Measurements from ENCODE around the gene JADE1.

JADE1 gene

DNA sequence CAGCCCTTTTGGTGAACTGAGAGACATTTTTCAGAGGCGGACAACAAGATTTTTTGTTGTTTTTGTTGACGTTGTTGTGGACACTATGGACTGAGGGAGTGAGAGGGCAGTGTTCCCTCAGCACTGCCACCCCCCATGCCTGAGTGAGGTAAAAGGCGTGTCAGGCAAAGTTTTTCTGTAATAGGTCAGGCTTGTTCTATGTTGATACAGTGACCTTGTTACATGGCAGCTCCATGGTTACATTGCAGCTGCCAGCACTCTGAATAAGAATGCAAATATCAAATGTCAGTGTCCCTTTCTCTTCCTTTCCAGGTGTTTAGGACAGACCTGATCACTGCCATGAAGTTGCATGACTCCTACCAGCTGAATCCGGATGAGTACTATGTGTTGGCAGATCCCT, 36.6 kb downstream of the JADE1 start:
- DNase-seq: no peak

DNA sequence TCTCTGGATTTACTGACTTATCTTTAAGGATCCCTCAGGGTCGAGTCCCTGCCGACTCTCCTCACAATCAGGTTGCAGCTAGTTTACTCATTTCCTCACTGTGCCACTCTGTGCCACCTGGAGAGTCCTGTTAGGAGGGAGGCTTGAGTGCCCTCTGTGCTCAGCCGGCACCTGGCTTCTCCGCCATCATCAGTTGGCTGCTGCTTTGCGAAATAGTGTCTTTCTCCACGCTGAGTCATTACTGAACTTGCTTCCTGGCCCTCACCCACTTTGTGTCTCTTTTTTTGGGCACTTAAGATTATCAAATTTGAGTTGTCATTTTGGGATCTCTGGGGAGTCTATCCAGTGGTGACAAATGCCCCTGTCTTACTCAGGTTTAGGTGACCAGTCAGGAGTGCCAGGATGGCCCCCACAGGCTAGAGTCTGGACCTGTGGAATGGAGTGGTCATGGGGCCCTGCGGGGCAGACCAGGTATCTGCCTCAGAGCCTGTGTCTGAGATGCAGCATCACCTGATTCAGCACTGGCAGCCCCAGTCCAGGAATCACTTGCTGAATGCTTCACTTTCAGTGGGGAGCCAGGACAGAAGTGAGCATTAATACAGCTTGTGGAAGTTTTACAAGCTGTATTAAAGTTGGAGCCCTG, 37.7 kb downstream of the JADE1 start:
- no peak for DNase-seq

DNA sequence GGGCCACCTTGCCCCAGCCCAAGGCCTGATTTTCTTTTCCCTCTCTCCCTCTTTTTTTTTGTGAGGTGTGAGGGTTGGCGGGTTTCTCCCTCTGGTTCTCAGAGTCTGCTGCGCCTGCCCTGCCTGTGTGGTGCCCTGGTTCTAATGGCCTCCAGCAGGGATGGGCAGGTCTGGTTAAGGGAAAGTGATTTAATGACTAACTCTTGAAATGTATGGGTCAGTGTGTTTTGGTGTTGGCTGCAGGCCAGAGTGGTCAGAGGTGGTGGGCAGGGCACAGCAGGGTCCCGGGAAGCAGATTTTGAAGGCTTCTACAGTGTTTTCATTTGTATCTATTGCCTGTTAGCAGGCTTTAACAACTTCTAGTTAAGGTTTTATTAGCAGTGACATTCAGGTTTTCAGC, 39.0 kb downstream of the JADE1 start:
- no peak for DNase-seq

DNA sequence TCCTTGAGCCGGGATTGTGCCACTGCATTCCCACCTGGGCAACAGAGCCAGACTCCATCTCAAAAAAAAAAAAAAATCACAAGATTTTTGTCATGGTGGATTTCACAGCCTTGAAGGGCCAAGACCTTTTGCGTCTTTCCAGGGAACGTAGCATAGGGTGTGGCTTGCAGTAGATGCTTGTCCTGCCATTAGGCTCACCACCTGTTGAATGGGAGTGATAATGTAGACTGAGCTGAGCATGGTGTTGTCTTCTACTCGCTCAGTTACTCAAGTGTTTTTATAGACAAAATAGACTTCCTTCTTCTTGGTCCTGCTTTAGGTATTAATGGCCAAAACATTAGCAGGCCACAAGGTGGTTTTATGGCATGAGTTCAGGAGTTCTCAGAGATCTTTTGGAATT, 40.8 kb downstream of the JADE1 start:
- DNase-seq: no peak

DNA sequence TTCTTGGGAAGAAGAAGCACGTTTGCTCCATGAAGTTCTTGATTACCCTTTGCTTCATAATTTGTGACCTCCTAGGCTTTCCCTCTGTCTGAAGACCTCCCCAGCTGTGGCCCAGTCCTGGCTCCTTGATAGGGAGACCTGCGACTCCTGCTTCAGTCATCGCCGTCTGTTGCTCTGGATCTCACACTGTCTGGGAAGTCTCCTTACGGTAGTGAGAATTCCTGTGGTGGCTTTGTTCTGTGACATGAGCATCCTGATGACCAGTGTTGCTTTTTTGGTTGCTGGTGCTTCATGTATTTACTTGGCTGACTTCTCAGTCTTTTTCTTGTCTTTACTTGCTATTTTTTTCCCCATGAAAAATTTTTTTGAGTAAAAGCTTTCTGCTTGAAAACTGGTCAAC, 44.2 kb downstream of the JADE1 start:
- DNase-seq: no peak

DNA sequence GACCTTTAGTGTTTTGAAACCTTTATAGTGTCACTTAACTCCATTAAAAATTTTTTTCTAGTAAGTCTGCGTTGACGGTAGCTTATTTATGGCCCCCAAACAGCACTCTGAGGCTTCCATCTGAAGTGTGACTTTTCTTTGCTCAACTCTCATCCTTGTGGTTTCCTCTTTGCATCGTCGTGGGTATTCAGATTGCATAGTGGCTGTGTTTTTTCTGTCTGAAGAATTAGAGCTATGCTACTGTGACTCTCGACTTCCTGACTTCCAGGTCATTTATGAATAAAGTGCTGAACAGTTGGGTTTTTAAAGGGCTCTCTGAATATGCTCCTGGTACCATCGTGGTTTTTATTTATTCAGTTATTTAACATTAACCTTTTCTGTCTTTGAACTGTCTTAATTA, 44.9 kb downstream of the JADE1 start:
- DNase-seq: no peak

DNA sequence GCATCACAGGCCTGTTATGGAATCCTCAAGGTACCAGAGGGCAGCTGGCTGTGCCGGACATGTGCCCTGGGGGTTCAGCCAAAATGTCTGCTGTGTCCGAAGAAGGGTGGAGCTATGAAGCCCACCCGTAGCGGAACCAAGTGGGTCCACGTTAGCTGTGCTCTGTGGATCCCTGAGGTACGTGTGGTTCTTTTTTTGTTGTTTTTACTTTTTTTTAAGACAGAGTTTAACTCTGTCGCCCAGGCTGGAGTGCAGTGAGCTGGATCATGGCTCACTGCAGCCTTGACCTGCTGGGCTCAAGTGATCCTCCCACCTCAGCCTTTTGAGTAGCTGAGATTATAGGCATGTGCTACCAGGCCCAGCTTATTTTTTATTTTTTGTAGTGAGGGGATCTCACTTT, 46.1 kb downstream of the JADE1 start:
- no peak for DNase-seq

DNA sequence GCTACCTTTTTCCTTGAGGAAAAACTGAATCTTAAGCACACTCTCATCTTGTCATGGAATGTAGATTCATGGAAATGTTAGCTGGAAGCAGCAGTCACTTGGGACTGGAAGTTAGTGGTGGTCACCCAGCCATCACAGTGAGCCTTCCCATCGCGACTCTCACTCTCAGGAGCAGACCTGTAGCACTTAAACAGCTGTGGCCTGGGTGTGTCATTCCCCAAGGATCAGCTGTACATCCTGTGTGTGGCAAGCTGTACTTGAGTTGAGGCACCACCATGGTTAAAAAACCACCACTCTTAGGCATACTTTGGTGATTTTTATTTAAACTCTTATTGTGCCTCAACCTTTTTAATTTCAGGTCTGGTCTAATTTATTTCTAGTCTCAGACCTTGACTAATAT, 46.7 kb downstream of the JADE1 start:
- no peak for DNase-seq

DNA sequence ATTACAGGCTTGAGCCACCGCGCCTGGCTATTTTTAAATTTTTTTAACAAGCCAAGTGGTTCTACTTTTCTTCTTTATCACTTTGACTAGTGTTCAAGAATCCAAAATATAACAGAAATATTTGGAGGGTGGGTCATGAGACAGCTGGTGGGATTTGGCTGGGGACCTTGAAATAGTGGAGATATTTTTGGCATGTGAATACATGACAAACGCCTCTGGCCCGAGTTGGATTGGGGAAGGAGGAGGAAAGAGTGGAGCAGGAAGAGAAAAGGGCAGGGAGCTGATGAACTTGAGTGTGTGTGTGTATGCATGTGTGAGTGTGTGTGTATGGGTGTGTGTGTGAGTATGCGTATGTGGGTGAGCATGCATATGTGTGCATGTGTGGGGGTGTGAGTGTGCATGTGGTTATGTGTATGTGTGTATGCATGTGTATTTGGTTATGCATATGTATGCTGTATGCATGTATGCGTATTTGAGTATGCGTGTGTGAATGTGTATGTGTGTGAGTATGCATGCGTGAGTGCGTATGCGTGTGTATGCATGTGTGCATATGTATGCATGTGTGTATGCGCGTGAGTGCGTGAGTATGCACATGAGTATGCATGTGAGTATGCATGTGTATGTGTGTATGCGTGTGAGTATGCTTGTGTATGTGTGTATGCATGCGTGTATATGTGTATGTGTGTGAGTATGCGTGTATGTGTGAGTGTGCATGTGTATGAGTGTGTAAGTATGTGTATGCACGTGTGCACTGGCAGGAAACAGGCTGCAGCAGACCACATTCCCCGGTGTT, 49.6 kb downstream of the JADE1 start:
- no peak for DNase-seq

DNA sequence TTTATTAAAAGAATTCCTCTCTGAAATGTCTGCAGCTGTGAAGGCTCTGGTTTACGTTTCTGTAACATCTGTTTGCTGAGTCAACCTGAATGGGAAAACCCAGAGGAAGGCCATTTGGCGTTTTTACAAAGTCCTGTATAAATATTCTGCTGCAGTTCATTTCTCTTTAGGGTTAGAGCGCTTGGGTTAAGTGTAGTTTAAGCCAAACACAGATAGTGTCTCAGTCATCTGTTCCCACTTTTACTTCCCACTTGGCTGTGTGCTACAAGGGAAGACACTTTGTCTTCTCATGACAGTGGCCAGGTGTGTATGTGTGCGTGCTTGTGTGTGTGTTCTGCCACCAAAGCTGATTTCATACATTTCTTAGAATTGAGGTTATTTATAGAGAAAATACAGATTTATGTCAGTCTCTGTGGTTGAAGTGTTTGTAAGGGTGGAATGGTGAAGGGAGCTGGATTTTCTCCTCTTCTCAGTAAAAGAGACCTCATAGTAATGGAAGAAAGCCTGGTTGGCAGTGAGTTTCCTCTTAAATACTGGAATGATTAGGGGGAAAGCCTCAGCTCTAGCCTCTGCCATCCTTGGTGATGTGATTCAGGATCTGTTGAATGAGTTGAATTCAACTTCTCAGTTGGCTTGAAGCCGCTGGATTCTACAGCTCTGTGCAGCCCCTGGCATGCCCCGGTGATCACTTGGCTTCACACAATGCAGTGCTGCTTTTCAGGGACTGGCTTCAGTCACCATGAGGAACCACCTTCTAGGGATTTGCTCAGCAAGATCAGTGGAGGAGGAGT, 50.6 kb downstream of the JADE1 start:
- DNase-seq: no peak

DNA sequence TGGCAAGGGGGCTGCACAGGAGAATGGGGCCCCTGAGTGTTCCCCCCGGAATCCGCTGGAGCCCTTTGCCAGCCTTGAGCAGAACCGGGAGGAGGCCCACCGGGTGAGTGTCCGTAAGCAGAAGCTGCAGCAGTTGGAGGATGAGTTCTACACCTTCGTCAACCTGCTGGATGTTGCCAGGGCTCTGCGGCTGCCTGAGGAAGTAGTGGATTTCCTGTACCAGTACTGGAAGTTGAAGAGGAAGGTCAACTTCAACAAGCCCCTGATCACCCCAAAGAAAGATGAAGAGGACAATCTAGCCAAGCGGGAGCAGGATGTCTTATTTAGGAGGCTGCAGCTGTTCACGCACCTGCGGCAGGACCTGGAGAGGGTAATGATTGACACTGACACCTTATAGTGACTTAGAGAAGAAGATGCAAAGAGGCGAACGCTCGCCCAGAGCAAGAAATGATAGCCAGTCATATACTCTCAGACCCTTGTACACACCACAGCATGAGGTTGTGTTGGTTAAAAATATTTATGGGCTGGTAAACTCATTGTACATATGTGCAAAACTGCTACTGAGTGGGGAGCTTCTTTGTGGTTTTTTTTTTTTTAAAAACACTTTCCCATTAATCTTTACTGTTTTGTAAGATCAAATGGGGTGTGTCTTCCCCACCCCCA, 52.5 kb downstream of the JADE1 start:
- DNase-seq: no peak

DNA sequence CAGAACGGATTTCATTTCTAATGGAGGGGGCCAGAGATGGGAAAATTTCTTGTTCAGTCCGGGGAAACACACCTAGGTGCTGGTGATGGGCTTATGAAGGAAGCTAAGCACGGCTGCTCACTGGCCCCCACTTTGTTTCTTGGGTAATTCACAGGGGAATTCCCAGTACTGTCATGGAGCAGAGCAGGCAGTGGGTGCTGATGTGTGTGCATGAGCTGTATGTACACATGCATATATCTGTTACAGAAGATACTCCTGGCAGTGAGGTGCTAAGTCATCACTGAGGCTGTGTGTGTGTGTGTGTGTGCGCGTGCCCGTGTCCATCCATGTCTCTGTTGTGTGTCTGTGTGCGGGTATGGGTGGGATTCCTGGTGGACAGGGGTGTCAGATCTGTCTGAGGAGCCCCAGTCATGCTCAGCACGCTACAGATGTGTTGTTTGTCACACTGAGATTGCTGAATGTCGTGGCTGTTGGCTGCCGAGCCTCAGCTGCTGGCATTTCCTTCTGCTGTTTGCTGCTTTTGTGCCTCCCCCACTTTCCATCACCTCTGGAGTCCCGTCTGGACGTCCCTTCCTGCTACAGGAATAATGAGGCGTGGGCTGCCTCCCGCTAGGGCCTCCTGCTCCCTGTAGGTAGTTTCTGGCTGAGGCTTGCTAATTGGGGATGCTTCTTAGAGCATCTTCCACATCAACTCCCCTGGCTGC, 53.3 kb downstream of the JADE1 start:
- DNase-seq: no peak

DNA sequence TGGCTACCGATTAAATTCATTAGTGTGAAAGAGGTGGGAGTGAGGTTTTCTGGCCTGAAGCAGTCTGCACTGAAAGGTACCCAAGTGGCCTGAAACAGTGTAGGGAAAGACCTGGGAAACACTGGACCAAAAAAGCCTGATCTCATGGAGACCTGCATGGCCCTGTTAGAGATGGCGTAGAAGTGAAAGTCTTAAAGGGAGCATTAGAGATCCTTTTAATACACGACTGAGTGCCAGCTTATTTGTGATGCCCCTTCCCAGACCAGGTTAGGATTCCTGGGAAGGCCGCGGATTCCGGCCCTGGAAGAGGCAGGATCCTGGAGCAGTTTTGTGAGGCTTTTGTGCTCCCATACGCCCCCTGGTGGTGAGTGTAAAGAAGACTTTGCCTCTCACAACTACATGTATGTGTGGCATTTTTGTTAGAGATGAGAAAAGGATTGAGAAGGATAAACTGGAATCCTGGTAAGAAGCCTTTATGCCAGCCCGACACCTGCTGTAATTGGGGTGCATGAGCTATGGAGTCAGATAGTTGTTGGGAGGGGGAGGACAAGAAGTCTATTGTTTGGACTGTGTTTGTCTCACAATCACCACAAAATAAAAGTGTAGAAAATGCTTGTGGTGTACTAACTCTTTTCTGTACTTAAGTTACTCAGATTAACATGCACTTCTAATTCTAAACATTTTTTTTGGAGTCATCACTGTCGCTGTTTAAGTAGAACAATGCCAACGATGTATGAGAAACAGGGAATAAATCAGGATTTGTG, 54.0 kb downstream of the JADE1 start:
- no peak for DNase-seq

DNA sequence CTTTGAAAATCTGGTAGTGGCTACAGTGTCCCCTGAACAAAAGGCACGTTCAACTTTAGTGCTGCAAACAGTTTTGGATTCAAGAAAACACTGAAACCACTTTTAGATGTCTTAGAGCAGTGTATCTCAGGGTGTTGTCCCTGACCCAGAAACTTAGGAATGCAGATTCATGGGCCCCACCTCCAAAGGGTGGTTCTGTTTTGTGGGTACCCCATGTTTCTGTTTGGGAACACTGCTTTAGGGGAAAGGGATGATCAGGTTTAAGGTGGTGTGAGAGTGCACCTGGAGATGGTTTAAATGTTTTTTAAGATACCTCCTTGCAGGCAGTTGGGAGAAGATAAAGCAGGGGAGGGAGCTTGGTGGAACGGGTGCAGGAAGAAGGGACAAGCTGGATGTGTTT, 55.6 kb downstream of the JADE1 start:
- no peak for DNase-seq

DNA sequence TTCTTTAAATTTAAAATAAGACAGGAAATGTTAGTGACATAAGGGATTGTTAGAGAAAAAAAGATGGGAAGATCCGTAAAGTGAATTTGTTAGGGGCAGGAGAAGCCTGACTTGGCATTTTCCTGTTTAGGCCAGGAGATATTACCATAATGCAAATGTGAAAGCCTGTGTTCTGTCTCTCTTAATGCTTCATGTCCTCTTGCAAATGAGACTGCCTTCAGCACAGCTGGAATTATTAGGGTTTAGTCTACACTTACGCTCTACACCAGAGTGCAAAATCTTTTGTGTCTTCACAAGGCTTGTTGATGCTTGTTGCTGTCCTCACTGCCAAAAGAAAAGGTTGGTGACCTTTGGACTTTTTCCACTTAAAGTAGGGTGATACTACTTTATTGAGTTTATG, 56.8 kb downstream of the JADE1 start:
- no peak for DNase-seq

DNA sequence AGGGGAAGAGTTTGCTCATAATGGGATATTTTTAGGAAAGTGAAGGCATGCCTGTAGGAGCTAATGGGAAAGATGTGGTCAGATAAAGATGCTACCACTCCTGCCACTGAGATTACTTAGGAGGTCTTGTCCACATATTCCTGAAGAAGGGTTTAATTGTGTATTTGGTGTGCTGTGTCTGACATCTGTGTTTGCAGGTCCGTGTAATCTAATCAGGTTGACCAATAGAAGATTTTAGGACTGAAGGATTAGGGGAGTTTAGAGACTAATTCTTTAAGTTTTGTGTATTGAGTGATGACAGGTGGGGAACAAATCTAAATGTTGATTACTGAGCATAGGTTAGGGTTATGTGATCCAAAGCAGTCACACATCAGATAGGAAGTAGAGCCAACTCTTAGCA, 57.2 kb downstream of the JADE1 start:
- no peak for DNase-seq

DNA sequence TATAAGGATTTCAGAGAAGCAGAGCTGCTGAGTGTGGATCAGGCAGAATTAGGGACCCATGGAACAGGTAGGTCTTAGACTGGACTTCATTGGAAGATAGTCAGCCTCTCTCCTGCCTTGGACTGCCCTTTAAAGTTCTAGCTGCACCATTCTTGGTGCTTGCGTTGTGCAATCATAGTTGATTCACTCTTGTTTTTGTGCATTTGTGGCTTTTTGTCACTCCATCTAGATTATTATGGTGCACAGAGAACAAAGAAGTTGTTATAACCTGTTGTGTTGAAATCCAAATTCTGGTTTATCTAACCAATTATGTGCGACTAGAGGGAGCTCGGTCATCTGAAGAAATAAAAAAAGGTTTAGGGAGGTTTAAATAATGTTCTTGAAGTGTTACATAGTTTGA, 59.3 kb downstream of the JADE1 start:
- no peak for DNase-seq

DNA sequence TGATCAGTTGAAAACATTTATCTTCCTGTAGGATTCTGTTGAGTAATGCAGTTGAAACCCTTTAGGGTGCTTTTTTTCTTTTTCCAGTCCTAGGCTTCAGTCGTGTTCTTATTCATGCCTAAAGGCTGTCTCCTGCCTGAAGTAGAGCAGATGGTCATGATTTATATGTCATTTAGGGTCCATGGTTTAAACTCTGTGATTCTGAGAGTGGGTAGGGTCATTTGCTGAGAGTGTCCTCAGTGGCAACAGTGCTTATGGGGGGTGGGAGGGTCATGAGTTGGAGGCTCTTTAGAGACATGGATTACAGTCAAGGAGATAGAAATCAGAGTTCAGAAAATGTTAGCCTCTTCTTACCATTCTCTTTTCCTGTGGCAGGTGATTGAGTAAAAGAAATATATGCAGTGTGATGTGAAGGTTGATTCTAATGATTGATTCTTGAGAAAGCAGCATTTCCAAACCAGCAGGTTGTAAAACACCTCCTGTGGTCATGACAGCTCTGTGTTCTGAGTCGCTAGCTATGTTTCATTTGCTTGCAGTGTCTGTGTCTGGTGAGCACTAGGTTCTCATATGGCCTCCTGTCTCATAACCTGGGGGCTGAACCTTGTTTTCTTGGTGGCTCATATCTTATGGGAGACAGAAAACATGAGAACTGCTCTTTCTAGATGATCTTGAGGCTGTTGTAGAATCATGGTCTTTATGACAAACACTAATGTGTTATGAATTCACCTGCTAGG, 60.4 kb downstream of the JADE1 start:
- DNase-seq: no peak

DNA sequence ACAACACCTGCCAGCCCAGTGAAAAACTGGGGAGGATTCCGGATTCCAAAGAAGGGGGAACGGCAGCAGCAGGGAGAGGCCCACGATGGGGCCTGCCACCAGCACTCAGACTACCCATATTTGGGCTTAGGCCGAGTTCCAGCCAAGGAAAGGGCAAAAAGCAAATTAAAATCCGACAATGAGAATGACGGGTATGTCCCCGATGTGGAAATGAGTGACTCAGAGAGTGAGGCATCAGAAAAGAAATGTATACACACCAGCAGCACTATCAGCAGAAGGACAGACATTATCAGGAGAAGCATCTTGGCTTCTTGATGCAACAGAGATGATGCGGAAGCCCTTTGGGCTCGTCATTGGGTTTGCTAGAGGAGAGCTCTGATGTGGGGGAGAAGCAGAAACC, 62.4 kb downstream of the JADE1 start:
- DNase-seq: no peak

DNA sequence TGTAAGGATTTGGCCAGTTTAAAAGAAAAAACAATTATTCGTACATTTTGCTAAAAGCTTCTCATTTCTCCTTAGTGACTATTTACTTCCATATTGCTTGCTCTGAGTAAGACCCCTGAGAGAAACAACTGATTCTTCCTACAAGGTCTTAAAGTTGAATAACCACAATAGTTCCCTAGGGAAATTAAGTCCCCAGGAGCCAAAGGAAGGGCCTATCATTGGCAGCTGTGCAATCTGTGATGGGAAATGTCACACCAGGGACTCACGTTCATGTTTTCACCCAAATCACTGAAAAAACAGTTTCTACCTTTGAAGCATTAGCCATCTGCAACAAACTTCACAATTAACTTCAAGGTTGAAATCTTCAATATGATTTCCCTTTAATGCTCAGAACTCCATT, 66.7 kb downstream of the JADE1 start:
- DNase-seq: no peak

DNA sequence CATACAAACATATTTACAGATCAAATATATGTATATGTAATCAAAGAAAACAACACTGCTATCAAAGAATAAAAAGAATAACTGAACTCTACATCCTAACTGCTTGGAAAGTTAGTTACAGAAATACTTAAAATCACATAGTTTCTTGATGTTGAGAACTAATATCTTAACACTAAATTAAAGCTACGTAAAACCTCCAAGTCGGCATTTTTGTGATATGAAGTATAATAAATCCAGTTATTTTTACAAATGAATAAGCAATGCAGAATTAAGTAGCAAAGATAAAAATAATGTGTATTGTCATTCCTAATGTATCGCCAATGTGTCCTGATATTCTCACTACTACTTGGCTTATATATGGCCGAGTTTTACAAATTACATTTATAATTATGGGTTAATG, 68.4 kb downstream of the JADE1 start:
- no peak for DNase-seq

Measured in NCI-H2081 treated with DMSO at 0.1 percent for 48 hours (cell line).